ENCODE results near the gene TEX51.

The TEX51 gene

DNA sequence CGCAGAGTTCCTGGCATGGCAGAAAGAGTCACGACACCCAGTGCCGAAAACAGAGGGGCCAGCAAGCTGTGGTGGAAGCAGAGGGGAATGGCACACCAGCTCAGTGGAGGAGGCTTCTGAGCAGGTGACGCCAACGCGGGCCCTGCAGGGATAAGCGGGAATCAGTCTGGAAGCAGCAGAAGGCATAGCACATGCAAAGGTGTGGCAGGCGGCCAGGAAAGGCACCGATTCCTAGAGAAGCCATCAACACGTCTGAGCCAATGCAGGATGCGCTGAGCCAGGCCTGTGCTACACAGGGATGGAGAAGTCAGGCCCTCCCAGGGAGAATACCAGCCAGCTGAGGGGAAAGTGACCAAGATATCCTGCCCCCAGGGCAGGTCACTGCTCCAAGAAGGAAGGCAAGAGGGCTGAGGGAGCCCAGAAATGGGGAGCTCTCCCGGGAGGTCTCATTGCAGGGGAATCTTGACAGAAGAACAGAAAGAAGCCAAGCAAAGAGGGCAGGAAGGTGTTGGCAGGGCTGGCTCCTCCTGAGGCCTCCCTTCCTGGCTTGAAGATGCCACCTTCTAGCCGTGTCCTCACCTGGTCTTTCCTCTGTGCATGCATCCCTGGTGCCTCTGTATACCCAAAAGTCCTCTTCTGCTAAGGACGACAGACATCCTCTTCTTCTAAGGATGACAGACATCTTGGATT lies 16.3 kb downstream of the TEX51 start:
- DNase-seq (ENCODE audit: low read depth): no peak

- no peak for DNase-seq (ENCODE audit: low read depth)
Measured at GRCh38 chr2:126915903-126916302, 17.2 kb downstream of the TEX51 start.

GRCh38 chr2:126916744-126917143 lies 18.1 kb downstream of the TEX51 start:
- no peak for DNase-seq (ENCODE audit: low read depth)

DNA sequence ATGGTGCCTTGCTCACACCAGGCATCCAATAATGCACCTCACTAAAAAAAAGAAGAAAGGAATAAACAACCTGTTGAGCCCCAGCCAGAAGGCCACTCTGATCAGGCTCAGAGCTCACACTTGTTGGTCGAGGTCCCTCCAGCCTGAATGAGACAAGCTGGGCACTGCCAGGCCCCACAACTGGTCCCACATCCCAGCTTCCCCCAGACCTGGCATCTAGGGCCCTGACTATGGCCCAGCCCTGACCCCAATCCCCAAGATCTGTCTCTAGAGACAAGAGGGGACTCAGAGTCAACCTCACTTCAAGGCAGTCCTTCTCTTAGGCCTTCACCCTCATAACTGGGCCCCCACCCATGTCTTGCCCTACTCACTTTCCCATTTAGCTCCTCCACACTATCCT lies 22.4 kb downstream of the TEX51 start:
- no peak for DNase-seq (ENCODE audit: low read depth)

GRCh38 chr2:126930970-126931590 lies 32.4 kb downstream of the TEX51 start:
- no peak for DNase-seq (ENCODE audit: low read depth)

DNA sequence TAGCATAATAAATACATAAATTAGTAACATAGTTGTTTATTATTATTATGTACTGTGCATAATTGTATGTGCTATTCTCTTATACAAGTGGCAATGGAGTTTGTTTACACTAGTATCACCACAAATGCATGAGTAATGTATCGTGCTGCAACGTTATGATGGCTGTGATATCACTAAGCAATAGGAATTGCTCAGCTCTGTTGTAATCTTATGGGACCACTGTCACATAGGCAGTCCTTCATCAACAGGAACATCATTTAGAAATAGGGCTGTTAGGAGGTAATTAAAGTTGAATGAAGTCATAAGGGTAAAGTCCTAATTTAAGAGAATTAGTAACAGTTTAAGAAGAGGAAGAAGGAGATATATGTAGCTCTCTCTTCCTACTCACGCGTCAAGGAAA lies 33.8 kb downstream of the TEX51 start:
- no peak for DNase-seq (ENCODE audit: low read depth)

DNA sequence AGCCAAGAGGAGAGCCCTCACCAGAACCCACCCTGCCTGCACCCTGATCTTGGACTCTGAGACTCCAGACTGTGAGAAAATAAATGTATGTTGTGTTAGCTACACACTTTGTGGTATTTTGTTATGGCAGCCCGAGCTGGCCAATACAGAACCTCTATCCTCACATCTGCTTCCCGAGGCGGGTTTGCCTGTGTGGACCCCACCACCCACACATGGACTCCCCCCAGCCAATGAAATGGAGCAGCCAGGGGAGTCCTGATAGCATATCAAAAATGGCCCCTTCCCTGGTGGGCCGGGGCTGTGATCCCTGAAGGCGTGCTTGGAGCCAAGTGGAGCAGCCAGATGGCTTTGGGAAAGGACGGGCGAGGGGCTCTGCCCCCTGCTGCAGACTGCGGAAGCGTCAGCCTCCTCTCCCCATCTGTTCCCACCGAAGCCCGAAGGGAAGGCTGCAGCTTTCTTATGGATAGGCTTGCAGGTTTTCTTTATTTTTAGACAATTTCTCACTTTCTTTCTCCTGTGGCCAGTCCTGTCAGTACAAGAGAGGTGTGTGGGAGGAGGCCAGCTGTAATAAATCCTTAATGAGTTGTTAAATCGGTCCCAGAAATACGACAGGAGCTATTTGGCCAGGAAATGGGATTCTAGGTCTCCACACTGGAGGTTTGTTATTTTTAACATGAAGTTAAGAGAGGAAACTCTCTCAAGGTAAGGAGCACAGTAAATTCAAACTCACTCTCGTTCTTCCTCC lies 34.4 kb downstream of the TEX51 start:
- DNase-seq (ENCODE audit: low read depth): no peak

DNA sequence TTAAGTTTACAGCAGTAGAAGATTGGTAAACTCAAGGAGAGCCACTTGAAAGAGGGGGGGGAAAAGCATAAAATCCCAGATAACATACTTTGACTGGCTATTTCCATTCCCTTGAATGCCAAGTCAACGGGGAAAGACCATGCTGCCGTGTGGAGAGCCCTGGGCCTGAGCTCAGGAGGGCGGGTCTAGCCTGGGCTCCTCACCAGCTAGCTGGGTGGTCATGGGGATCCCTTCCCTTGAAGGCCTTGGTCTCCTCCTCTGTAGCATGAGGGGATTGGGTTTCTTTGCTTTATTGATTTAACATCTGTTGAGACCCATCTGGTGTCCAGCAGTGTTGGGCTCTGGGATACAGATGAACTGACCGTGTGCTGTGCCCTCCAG lies 35.0 kb downstream of the TEX51 start:
- no peak for DNase-seq (ENCODE audit: low read depth)

DNA sequence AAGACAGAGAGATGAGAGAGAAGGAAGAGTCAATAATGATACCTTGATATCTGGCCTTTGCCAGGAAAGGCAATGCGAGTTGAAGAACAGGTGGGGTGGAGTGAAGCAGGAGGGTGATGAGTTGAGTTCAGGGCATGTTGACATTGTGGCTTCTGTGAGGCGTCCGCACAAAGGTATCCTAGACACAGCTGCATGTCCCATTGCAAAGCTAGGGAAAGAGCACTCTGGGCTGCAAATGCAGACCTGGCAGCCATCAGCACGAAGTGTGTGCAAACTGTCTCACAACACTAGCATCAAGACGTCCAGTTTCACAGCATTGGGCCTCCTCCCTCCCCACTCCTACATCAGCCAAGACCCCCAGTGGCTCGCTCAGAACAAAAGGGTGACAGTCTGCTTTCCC lies 36.1 kb downstream of the TEX51 start:
- DNase-seq (ENCODE audit: low read depth): no peak

DNA sequence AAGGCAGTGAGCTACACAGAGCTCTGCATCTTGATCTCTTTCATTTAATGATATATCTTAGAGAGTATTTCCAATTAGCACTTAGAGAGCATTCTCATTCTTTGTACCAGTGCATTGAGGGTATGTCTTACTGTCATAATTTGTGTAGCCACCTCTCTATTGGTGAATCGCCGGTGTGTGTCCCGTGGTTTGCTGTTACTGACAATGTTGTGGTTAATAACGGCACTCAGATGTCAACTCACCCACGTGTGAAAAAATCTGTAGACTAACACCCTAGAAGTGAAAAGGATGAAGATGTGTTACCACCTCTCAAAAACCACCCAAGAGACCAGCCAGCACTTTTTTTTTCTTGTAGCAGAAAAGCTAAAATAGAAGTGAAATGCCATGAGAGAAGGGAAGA lies 37.1 kb downstream of the TEX51 start:
- DNase-seq (ENCODE audit: low read depth): no peak

DNA sequence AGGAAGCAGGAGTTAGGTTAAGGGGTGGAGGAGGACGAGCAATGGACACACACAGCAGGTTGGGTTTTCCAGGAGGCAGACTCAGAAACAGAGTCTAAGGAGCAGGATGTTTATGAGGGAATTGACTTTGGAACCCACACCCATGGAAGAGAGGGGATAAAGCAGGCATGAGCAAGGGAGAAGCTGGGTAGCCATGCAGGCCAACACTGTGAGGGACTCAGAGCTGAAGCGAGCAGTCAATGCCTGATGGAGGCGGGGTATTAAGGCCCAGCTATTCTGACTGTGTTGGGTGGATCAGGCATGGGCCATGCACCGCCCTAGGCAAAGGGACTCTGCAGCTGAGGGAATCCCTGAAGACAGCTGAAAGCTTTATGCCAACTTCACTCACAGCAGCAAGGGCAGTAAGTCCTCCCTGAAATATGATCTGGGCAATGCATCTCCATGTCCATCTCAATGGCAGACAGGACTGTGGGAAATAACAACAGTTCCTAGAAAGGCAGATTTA lies 37.6 kb downstream of the TEX51 start:
- DNase-seq (ENCODE audit: low read depth): no peak

GRCh38 chr2:126940331-126940730 lies 41.6 kb downstream of the TEX51 start:
- DNase-seq (ENCODE audit: low read depth): no peak

GRCh38 chr2:126942427-126943203 lies 43.9 kb downstream of the TEX51 start:
- no peak for DNase-seq (ENCODE audit: low read depth)

DNA sequence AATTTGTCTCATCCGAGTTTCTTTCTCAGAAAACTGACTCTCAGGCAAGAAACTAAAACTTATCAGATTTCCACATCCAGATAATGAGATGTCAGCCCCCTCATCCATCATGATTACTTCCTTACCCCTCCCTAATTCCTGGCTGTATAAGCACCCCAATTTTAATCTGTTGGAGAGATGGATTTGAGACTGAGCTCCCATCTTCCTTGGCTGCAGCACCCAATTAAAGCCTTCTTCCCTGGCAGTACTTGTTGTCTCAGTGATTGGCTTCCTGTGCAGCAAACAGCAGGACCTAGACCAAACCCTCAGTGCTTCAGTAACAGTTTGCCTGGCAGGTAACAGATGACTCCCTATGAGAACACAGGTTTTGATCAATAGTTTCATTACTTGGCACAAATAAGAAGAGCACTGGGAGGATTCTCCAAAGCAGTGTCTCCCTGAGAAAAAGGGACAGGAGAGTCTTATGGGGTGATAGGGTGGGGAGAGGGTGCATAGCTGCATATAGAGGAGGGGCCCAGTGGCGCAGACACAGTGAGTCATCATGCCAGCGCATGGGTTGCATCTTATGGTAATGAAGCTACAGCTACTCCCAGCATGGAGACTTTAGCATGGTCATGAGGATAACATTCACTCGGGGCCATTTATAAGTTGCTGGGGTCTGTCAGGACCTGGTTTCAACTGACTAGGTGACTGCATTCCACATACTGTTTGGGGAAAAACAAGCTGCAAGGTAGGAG lies 45.1 kb downstream of the TEX51 start:
- no peak for DNase-seq (ENCODE audit: low read depth)

DNA sequence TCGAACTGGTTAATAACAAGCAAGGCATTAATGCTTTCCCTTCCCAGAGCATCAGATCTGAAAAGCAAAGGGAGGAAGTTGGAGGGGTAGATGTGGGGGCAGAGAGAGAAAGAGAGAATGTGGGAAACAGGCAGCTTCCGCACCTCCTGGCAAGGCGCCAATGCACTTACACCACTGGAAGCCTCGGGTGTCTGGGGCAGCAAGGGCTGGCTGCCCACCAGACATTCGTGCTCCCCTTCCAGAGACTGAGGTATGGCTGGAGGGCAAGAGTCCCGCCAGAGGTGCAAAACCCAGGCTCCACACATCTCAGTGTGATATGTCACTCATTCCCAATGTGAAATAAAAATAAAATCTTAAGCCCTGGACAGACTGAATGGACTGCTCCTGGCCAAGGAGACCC lies 46.4 kb downstream of the TEX51 start:
- no peak for DNase-seq (ENCODE audit: low read depth)

DNA sequence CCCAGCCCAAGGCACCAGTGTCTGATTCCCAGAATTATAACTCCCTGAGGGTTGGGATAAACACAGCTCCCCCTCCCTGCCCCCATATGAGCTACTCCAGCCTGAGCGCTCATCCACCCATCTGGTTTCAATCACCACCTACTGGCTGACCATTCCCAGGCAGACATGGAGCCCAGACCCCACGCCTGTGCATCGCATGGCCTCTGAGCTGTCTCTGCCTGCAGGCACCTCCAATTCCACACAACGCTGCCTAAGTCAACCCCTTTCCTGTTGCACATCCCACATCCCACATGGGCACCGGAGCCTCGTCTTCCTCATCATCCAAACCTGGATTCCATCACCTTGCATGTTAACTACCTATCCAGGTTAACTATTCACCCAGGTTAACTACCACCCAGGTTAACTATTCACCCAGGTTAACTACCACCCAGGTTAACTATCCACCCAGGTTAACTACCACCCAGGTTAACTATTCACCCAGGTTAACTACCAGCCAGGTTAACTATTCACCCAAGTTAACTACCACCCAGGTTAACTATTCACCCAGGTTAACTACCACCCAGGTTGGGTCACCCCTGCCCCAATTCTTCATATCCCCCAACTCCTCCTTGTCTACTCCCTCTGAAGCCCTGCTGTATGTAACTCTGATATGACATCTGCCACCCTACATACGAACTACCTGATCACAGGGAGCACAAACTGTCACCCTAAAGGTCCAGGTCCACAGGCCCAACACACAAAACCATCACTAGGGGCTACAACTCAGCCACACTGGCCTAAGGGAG lies 47.8 kb downstream of the TEX51 start:
- no peak for DNase-seq (ENCODE audit: low read depth)

DNA sequence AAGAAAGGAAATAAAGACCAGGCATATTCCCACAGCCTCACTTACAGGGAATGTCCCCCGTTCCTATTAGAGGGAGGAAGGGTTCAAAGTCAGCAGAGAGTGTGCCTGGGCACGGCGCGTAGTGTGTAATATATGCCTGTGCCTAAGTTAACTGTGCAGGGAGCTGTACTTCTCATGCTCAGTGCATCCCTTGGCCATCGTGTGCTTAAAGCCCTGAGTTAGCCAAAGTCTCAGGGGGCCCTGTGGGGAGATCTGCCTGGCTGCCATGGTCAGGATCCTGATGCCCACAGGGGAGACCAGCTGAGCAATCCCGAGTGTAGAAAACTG lies 48.4 kb downstream of the TEX51 start:
- DNase-seq (ENCODE audit: low read depth): no peak

- DNase-seq (ENCODE audit: low read depth): no peak
Measured at GRCh38 chr2:126949775-126950174, 51.1 kb downstream of the TEX51 start.

- no peak for DNase-seq (ENCODE audit: low read depth)
Measured at GRCh38 chr2:126950504-126950903, 51.8 kb downstream of the TEX51 start.

Measured in activated gamma-delta T cell treated with anti-CD3 and anti-CD28 coated beads, Interleukin-2, amount 50 U/mL, for 16 hours (primary cell).